ENCODE results near the gene RSPH10B2. TPM values are rescaled to one million over a fixed set of nuclear protein-coding genes. Genes with fewer than 3 reads are reported as not detected.
A peak's percentile ranks its signal among the peaks of the same experiment; 100 is the strongest.
"Not testable (repeated sequence)": the region's sequence is repeated elsewhere in the genome, so short reads cannot be mapped to it uniquely, and the experiment has no call there.

RSPH10B2 gene
- total and polyA plus RNA-seq, 9 of the 15 experiments (the other 6 are each of a cell fraction or from before 2014, with no cell fraction given): 0.04 to 0.11 (median 0.08) TPM; not detected in 5

GRCh38 chr7:6826151-6826550, 72.2 kb downstream of the RSPH10B2 start, which contains the start of gene CCZ1B (continued):
- TF ChIP-seq E2F6 (IDR thresholded peaks at IDR 0.05; ENCODE audit: borderline replicate concordance in 1 of 2, extremely low read depth in 1 of 2, insufficient read depth in 1 of 2, insufficient read length in 1 of 2, low read depth in 1 of 2, low read length in 1 of 2, poor library complexity in 1 of 2, severe bottlenecking in 1 of 2) (peak in 1 of 2 experiments; percentile 32), ATF1 (tag; IDR thresholded peaks at IDR 0.05) (peak; percentile 51), MAZ (CRISPR knock-in tag; conservative IDR thresholded peaks at IDR 0.05 in 1 of 2, IDR thresholded peaks at IDR 0.05 in 1 of 2) (peak; percentile 68 to 70), L3MBTL2 (IDR thresholded peaks at IDR 0.05) (peak; percentile 60), ZNF445 (CRISPR knock-in tag; IDR thresholded peaks at IDR 0.05; ENCODE audit: low read depth) (0 out of 2 replicates have a peak, but pooled peaks have one; percentile 72), NR2C1 (IDR thresholded peaks at IDR 0.05) (peak; percentile 98), NR2C1 (tag; IDR thresholded peaks at IDR 0.05) (peak; percentile 99), RB1 (IDR thresholded peaks at IDR 0.05; ENCODE audit: low read depth) (0 out of 2 replicates have a peak, but pooled peaks have one; percentile 32), ZBTB11 (CRISPR knock-in tag; IDR thresholded peaks at IDR 0.05) (peak; percentile 54 to 80 (median 56); a peak in 3 of 6 replicates), BCL6 (CRISPR knock-in tag; IDR thresholded peaks at IDR 0.05) (0 out of 2 replicates have a peak, but pooled peaks have one; percentile 47), VEZF1 (CRISPR knock-in tag; IDR thresholded peaks at IDR 0.05) (peak; percentile 40; the same call in 1 of the 2 replicates), DMBX1 (CRISPR knock-in tag; IDR thresholded peaks at IDR 0.05; ENCODE audit: borderline replicate concordance) (peak; percentile 84; the same call in 1 of the 2 replicates), POLR2A (conservative IDR thresholded peaks at IDR 0.05) (peak; percentile 67), FOXJ2 (tag; IDR thresholded peaks at IDR 0.05) (0 out of 2 replicates have a peak, but pooled peaks have one; percentile 22), OTX1 (CRISPR knock-in tag; IDR thresholded peaks at IDR 0.05) (peak; percentile 56; the same call in 1 of the 2 replicates), CBX3 (IDR thresholded peaks at IDR 0.05; ENCODE audit: borderline replicate concordance in 1 of 2, low read length in 2 of 2) (0 out of 3 replicates have a peak, but pooled peaks of 1 of the 2 experiments have one; percentile 19), TAF1 (IDR thresholded peaks at IDR 0.05; ENCODE audit: control insufficient read depth, extremely low read depth, insufficient read depth, low read length, severe bottlenecking) (peak; percentile 47), E2F3 (CRISPR knock-in tag; IDR thresholded peaks at IDR 0.05) (0 out of 2 replicates have a peak, but pooled peaks have one; percentile 17), POLR2B (IDR thresholded peaks at IDR 0.05; ENCODE audit: low read depth, partially characterized antibody) (peak; percentile 20), HBP1 (CRISPR knock-in tag; IDR thresholded peaks at IDR 0.05) (0 out of 2 replicates have a peak, but pooled peaks have one; percentile 22)
- not testable (repeated sequence) for TF ChIP-seq ATF1 (CRISPR knock-in tag; IDR thresholded peaks at IDR 0.05)
